GM23338 (cell line): ENCODE results near the gene STIM1. TPM values are rescaled to one million over a fixed set of nuclear protein-coding genes. Genes with fewer than 3 reads are reported as not detected.

Experiments used
- ATAC-seq: fragments of 200-7000 bp; cut with Tn5 transposase; 3 replicates; pipeline ENCODE4 v1.9.1; 2020
- DNase-seq: peaks from one replicate; pipeline ENCODE4 v3.0.0-alpha.2; 2015; ENCODE audit warnings: low spot score
- H2AFZ ChIP-seq: fragments of 200-600 bp; sonication (generic); 2 replicates; pipeline ENCODE4 v1.8.0; 2016; ENCODE audit warnings: antibody characterized with exemption, mild to moderate bottlenecking, moderate library complexity
- H3F3A ChIP-seq: fragments of 200-600 bp; sonication (generic); replicated peaks from 2 replicates; pipeline ENCODE4 v1.8.0; 2017; ENCODE audit warnings: antibody characterized with exemption, mixed run types, low read depth
- H3K27ac ChIP-seq: fragments of 200-600 bp; sonication (generic); 2 replicates; pipeline ENCODE4 v1.6.1; 2016; ENCODE audit warnings: low read depth
- H3K27me3 ChIP-seq: fragments of 200-600 bp; sonication (generic); 2 replicates; pipeline ENCODE4 v1.8.0; 2016; ENCODE audit warnings: mild to moderate bottlenecking, mixed run types, moderate library complexity; ENCODE audit not compliant: insufficient read depth
- H3K36me3 ChIP-seq: fragments of 200-600 bp; sonication (generic); 2 replicates; pipeline ENCODE4 v1.8.0; 2016; ENCODE audit warnings: mild to moderate bottlenecking; ENCODE audit not compliant: insufficient read depth
- H3K4me1 ChIP-seq: fragments of 200-600 bp; sonication (generic); 2 replicates; pipeline ENCODE4 v1.8.0; 2016; ENCODE audit warnings: mild to moderate bottlenecking, moderate library complexity; ENCODE audit not compliant: insufficient read depth
- H3K4me2 ChIP-seq: fragments of 200-600 bp; sonication (generic); 2 replicates; pipeline ENCODE4 v1.7.1; 2017; ENCODE audit warnings: mixed run types
- H3K4me3 ChIP-seq: fragments of 200-600 bp; sonication (generic); 2 replicates; pipeline ENCODE4 v1.6.1; 2016; ENCODE audit warnings: mixed run types
- H3K79me2 ChIP-seq: fragments of 200-600 bp; sonication (generic); replicated peaks from 2 replicates; pipeline ENCODE4 v1.8.0; 2017; ENCODE audit warnings: mild to moderate bottlenecking; ENCODE audit not compliant: insufficient read depth
- H3K9me2 ChIP-seq: fragments of 200-600 bp; sonication (generic); 2 replicates; pipeline ENCODE4 v1.8.0; 2017; ENCODE audit not compliant: insufficient read depth
- H4K20me1 ChIP-seq: fragments of 200-600 bp; sonication (generic); replicated peaks from 2 replicates; pipeline ENCODE4 v1.8.0; 2017; ENCODE audit warnings: mild to moderate bottlenecking; ENCODE audit not compliant: insufficient read depth
- H3K27ac Mint-ChIP-seq: 2 replicates; pipeline ENCODE4 v1.8.0; 2020; ENCODE audit warnings: inconsistent platforms, mild to moderate bottlenecking, moderate library complexity, mixed read lengths
- H3K27me3 Mint-ChIP-seq: 3 replicates; pipeline ENCODE4 v1.8.0; 2022; ENCODE audit warnings: low read depth, mild to moderate bottlenecking, moderate library complexity, mixed read lengths, inconsistent platforms; ENCODE audit not compliant: insufficient read depth, poor library complexity
- H3K36me3 Mint-ChIP-seq: 3 replicates; pipeline ENCODE4 v1.8.0; 2021; ENCODE audit warnings: low read depth, mild to moderate bottlenecking, inconsistent platforms, moderate library complexity, mixed read lengths
- H3K4me1 Mint-ChIP-seq: 3 replicates; pipeline ENCODE4 v1.8.0; 2020; ENCODE audit warnings: mild to moderate bottlenecking, inconsistent platforms, mixed read lengths
- H3K4me3 Mint-ChIP-seq: 3 replicates; pipeline ENCODE4 v1.8.0; 2021; ENCODE audit warnings: moderate library complexity, mild to moderate bottlenecking, inconsistent platforms, mixed read lengths
- H3K9me3 Mint-ChIP-seq: 3 replicates; pipeline ENCODE4 v1.8.0; 2020; ENCODE audit warnings: moderate library complexity, mild to moderate bottlenecking, inconsistent platforms, mixed read lengths
- CREB1 ChIP-seq: fragments of 250-450 bp; sonication (Bioruptor Pico); IDR thresholded peaks from 2 replicates; pipeline ENCODE4 v1.5.0; 2020; ENCODE audit warnings: low read depth, mild to moderate bottlenecking, moderate library complexity
- ETS1 ChIP-seq: IDR thresholded peaks from 2 replicates; pipeline ENCODE4 v1.6.1; 2016; ENCODE audit warnings: antibody characterized with exemption
- EZH2 ChIP-seq: fragments of 200-600 bp; sonication (generic); IDR thresholded peaks from one replicate; pipeline ENCODE4 v1.8.0; 2017; ENCODE audit warnings: antibody characterized with exemption, mild to moderate bottlenecking, low read depth; ENCODE audit not compliant: unreplicated experiment
- JUNB ChIP-seq: IDR thresholded peaks from one replicate; pipeline ENCODE4 v1.6.1; 2016; ENCODE audit warnings: antibody characterized with exemption; ENCODE audit not compliant: unreplicated experiment
- REST ChIP-seq: IDR thresholded peaks from one replicate; pipeline ENCODE4 v1.6.1; 2018; ENCODE audit warnings: antibody characterized with exemption; ENCODE audit not compliant: unreplicated experiment
- STAT1 ChIP-seq: IDR thresholded peaks from one replicate; pipeline ENCODE4 v1.6.1; 2016; ENCODE audit warnings: antibody characterized with exemption; ENCODE audit not compliant: unreplicated experiment
- ZNF114 ChIP-seq: fragments of 250-450 bp; sonication (Bioruptor Pico); IDR thresholded peaks from 2 replicates; pipeline ENCODE4 v1.5.0; 2020; ENCODE audit warnings: mild to moderate bottlenecking, moderate library complexity
- ZNF331 ChIP-seq: fragments of 250-450 bp; sonication (Bioruptor Pico); IDR thresholded peaks from 2 replicates; pipeline ENCODE4 v1.5.0; 2020; ENCODE audit warnings: low read depth, mild to moderate bottlenecking, moderate library complexity
- ZNF462 ChIP-seq: fragments of 250-450 bp; sonication (Bioruptor Pico); IDR thresholded peaks from 2 replicates; pipeline ENCODE4 v1.5.0; 2020; ENCODE audit warnings: mild to moderate bottlenecking, moderate library complexity
- polyA plus RNA-seq: library from polyadenylated mRNA; unstranded; fragments of >200 nt; fragmentation: Nextera tagmentation; extraction: Ambion mirVana; gene quantifications from 2 replicates; pipeline ENCODE4 v1.2.1, GENCODE V29; 2016
- total RNA-seq: library from RNA; depleted of rRNA; stranded (reverse); fragments of >200 nt; shearing (Covaris generic); gene quantifications from 2 replicates; pipeline ENCODE4 v1.2.3, GENCODE V29; 2014

STIM1 gene
- total and polyA plus RNA-seq, 2 experiments from 2014 or later: 3.5 to 14.0 TPM

GRCh38 chr11:4098026-4098621 lies 242.7 kb downstream of the STIM1 start (continued):
- TF ChIP-seq REST: no peak
- no peak for TF ChIP-seq CREB1
- no peak for TF ChIP-seq ZNF331 (CRISPR knock-in tag)
- TF ChIP-seq STAT1: no peak
- no peak for TF ChIP-seq ZNF114 (CRISPR knock-in tag)
- TF ChIP-seq JUNB: no peak
- TF ChIP-seq ETS1: no peak

- Mint-ChIP-seq H3K9me3 (no peaks in the 10 kb centered on the region), H3K4me3 (no peak overlapping the region), H3K27ac (no peak overlapping the region), H3K4me1 (peaks cover 5% of the 10 kb centered on the region), H3K36me3 (peaks cover 28% of the 10 kb centered on the region), H3K27me3 (no peaks in the 10 kb centered on the region)
- no peaks in the 10 kb centered on the region for H3K9me2 ChIP-seq
- H3K27me3 ChIP-seq: no peaks in the 10 kb centered on the region
- H3K79me2 ChIP-seq: peaks cover 30% of the 10 kb centered on the region
- DNase-seq (no peak), ATAC-seq (no peak)
- no peak overlapping the region for H2AFZ ChIP-seq
- H3K36me3 ChIP-seq: peaks cover 15% of the 10 kb centered on the region; the same call in 1 of the 2 replicates
- H3K4me2 ChIP-seq: no peak overlapping the region
- no peak overlapping the region for H3K27ac ChIP-seq
- no peak overlapping the region for H3K4me3 ChIP-seq
- no peak for TF ChIP-seq EZH2
- no peak for TF ChIP-seq ZNF462 (CRISPR knock-in tag)
- TF ChIP-seq REST: no peak
- no peak for TF ChIP-seq STAT1
- H3K4me1 ChIP-seq: no peaks in the 10 kb centered on the region
- no peaks in the 10 kb centered on the region for H3F3A ChIP-seq
- H4K20me1 ChIP-seq: peaks cover 6% of the 10 kb centered on the region
Observed at GRCh38 chr11:4102711-4103110, 247.2 kb downstream of the STIM1 start.
